GM21423 (cell line): ENCODE data around the gene PTDSS2.
"Not testable (repeated sequence)": the region's sequence is repeated elsewhere in the genome, so short reads cannot be mapped to it uniquely, and the experiment has no call there.

Experiments used
- ATAC-seq: cut with Tn5 transposase; IDR thresholded peaks from one replicate; pipeline ENCODE4 v1.9.1; 2021; ENCODE audit warnings: mild to moderate bottlenecking, moderate library complexity; ENCODE audit not compliant: unreplicated experiment

The PTDSS2 gene

DNA sequence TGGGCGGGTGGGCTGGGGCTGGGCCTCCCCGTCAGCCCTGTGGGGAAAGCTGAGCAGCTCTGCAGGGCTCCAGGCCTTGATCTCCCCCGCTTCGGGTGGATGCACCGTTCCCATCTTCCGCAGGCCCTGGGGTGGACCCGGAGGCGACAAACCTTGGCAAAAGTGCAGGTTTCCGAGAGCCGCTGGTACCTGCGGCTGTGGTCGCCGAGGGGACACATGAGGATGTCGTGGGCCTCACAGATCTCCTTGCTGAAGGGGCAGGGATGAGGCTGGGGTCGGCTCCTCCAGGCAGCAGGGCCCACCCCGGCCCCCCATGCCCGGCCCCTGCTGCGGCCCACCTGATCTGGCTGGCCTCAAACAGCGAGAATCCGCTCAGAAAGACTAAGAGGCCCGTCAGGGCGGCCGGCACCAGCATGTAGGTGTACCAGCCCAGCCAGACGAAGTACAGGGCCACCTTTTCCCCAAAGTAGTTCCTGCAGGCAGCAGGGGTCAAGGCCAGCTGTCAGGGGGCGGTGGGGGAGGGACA, 20.1 kb upstream of the PTDSS2 start:
- ATAC-seq = no peak

DNA sequence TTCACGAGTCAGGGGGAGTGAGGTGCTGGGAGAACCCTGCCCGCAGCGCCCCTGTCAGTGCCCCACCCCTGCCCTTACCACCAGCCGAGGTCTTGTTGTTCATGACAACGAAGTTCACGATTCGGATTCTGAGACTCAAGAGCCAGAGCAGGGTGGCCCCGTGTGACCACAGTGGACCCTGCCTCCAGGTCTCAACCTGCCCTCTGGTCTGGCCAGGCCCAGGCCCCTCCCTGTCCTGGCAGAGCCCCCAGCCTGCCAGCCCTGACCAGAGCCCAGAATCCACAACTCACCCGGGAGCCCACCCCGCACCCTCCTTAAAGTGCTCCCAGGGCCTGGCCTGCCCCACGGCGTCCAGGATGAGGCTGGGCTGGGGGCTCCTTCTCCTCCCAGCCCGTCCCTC, 18.2 kb upstream of the PTDSS2 start:
- ATAC-seq = no peak

DNA sequence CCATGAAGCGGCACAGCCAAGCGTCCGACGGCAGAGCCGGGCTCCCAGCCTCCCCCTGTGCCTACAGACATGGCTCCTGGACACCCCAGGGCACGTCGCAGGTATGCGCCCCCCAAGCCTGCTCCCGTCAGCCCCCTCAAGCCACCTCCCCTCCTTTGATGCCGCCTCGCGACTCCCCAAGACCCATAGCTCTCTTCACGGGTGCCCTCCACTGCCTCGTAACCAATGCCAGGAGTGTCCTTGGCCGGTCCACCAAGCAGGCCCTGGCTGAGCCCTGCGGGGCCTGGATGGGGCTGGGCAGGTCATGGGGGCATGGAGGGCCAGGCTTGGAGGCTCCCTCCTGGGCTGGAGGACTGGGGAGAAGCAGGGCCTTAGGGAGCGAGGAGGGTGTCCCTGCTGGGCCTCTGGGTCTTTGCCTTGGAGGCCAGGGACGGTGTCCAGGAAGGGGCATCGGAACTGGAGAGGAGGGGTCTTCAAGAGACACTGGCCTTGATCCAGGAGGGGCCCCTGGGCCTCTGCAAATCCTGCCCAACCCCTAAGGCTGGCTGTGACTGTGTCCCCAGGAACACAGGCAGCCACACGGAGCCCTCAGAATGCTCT, 17.5 kb upstream of the PTDSS2 start:
- ATAC-seq = no peak

DNA sequence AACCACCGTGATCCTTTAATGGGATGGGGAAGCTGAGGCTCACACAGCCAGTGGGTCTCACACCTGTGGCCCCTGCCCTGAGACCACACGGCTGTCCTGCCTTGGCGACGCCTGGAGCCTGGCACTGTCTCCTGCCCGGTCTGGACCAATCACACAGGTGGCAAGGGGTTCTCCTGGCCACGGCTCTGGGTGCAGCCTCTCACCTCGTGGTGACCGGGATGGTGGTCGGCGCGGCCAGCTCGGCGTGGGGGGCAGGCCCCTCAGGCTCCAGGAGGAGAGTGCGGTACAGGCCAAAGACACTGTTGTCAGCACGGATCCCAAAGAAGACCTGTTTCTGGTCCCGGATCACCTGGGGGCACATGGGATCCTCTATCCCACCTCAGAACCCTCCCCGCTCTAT, 17.0 kb upstream of the PTDSS2 start:
- ATAC-seq = no peak

DNA sequence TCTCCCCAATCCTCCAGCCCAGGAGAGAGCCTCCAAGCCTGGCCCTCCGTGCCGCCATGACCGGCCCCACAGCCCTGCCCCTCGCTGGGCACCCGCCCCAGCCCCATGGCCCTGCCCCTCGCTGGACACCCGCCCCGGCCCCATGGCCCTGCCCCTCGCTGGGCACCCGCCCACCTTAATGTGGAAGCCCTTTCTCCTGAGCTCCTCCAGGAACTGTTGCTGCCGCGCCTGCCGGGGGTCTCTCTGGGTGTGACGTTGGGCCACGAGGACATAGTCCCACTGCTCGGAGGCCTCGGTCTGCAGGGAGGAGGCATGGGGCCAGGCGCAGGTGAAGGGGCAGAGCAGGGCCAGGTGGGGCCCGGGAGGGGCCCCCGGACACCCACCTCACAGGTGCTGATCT, 16.4 kb upstream of the PTDSS2 start:
- no peak for ATAC-seq

DNA sequence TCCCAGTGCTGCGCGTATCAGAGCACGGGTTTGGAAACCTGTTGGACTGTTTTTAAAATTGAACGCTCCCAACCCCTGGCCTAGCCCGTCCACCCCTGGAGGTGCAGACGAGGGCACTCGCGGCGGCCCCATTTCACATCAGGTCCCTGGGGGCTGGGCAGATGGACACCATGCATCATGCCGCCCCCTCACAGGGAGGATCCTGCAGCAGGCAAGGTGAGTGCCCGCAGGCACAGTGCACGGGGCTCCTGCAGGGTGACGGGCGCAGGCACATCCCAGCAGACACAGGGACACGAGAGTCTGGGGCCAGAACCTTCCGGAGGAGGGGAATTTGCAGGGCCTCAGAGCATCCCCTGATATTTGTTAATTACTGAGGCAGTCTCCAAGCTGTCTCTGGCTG, 15.6 kb upstream of the PTDSS2 start:
- no peak for ATAC-seq

DNA sequence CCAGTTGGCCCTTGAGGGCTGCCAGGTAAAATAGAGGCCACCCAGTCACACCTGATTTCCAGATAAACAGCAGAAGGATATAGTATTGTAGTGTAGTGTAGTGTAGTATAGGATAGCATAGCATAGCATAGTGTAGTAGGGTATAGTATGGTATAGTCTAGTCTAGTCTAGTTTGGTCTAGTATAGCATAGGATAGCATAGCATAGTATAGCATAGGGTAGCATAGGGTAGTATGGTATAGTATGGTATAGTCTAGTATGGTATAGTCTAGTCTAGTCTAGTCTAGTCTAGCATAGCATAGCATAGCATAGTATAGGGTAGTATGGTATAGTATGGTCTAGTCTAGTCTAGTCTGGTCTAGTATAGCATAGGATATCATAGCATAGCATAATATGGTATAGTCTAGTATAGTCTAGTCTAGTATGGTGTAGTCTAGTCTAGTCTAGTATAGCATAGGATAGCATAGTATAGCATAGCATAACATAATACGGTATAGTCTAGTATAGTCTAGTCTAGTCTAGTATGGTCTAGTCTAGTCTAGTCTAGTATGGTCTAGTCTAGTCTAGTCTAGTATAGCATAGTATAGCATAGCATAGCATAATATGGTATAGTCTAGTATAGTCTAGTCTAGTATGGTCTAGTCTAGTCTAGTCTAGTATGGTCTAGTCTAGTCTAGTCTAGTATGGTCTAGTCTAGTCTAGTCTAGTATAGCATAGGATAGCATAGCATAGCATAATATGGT, 14.9 kb upstream of the PTDSS2 start:
- not testable (repeated sequence) for ATAC-seq

DNA sequence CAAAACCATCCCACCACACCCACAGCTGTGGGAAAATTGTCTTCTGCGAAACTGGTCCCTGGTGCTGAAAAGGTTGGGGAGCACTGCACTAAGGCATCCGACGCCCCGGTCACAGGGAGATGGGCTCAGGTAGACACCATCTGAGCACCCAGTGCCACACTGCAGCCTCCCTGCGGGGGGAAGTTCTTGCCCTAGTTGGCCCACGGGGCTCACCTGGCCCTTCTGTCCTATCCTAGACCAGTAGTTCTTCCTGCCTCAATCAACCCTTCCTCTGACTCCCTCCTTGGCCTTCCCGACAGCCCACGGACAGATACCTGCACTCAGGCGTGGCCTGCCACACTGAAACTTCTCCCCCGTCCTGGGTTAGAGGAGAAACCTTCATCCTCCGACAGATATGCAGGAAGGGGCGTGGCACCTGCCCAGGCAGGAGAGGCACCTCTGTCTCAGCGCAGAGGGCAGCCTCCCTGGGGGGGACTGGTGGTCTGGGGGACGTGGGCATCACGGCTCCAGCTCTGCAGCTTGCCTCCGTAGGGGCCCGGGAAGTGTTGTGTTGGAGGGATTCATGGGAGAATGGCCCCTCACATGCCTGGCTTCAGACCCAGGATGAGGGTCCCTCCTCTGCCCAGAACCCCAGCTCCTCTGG, 12.7 kb upstream of the PTDSS2 start:
- ATAC-seq = no peak

DNA sequence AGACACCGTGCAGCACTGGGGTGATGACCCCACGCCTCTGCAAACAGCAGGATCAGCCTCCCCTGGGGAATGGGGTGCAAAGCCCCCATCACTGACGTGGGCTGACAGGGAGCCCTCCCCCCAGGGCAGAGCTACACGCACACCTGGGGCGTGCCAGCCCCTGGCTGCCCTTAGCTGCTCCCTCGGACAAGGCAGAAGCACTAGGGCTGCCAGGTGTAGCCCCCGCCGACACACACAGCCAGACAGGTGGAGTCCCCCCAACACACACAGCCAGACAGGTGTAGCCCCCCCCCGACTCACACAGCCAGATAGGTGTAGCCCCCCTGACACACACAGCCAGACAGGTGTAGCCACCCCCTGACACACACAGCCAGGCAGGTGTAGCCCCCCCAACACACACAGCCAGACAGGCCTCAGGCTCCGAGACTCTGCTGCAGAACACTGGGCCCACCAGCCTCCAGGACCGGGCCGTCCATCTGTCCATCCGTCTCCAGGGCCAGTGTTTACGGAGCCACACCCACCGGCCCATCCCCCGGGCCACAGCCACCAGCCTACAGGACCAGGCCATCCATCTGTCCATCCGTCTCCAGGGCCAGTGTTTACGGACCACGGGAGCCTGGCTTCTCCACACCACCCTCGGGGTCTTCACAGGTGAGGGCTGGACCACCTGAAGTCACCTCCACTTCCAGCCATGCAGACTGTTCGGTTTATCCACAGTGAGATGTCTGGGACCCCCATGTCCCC, 11.8 kb upstream of the PTDSS2 start:
- no peak for ATAC-seq

DNA sequence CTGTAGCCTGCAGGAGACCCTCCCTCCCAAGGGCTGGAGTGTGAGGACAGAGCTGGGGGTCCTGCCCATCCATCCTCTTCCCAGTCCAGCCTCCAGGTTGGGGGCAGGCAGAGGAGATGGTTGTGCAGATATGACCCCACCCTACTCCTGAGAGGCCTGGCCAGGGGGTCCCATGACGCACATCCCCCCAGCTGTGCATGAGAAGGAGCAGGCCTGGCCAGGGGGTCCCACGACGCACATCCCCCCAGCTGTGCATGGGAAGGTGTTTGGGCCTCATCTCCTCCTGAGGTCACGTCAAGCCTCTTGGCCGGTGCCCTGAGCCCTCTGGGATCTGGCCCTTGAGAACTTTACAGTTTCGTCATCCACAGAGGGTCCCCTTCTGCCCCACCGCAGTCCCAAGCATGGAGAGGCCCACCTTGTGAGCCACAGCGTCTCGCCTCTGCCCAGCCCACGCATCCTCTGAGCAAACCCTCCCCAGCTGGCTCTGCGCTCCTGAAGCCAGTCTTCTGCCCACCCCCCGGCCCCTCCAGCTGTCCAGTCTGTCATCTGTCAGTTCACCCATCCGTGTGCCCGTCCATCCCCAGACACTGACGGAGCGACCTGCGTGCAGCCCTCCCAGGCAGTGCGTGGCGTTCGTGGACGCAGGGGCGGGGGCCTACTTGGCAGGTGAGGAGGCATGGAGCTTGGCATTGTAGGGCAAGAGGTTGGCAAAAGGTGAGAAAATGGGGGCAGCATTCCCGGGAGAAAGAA, 10.6 kb upstream of the PTDSS2 start:
- no peak for ATAC-seq

DNA sequence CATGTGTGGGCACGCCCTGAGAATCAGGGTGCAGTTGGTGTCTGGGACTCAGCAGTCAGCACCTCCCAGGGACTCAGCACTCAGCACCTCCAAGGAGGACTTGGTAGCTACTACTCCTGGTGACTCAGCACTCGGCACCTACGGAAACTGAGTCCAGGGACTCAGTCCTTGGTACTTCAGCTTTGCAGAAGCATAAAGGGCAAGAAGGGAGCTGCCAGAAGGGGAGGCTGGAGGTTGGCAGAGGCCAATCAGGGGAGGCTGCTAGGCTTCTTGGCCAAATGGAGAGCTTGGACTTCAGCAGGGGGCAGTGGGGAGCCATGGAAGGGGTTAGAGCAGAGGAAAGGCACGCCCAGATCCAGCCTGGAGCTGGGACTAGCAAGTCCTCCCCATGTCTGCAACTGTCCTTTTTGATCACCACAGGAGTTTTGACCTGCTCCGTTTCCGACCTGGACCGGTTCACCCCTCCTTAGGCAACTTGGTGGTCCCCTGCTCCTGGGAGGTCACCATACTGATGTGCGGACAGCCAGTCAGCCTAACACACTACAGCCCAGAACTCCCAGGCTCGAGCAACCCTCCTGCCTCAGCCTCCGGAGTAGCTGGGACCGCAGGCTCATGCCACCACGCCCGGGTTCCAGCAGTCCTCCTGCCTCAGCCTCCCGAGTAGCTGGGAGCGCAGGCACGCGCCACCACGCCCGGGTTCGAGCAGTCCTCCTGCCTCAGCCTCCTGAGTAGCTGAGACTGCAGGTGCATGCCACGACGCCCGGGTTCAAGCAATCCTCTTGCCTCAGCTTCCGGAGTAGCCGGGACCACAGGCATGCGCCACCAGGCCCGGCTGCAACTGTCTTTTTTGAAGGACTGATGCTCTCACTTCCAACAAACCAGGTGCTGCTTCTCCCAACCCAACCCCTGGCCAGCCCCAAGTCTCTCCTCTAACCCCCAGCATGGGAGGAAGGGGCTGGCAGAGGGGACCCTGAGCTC, 9.7 kb upstream of the PTDSS2 start:
- no peak for ATAC-seq

DNA sequence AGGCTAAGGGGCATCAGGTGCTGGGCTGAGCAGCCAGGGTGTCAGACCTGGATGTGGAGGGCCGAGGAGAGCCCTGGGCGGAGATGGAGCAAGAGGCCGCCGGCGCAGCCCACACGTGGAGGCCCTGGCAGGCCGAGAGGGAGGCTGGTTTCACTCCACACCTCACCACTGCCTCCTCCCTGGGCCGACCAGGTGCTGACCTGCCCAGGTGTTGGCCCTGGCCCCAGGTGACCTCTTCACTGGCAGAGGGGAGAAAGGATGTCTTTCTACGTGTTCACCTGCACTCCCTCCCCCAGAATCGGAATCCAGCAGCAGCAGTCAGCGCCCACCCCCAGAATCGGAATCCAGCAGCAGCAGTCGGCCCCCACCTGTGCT, 9.0 kb upstream of the PTDSS2 start:
- ATAC-seq = no peak

DNA sequence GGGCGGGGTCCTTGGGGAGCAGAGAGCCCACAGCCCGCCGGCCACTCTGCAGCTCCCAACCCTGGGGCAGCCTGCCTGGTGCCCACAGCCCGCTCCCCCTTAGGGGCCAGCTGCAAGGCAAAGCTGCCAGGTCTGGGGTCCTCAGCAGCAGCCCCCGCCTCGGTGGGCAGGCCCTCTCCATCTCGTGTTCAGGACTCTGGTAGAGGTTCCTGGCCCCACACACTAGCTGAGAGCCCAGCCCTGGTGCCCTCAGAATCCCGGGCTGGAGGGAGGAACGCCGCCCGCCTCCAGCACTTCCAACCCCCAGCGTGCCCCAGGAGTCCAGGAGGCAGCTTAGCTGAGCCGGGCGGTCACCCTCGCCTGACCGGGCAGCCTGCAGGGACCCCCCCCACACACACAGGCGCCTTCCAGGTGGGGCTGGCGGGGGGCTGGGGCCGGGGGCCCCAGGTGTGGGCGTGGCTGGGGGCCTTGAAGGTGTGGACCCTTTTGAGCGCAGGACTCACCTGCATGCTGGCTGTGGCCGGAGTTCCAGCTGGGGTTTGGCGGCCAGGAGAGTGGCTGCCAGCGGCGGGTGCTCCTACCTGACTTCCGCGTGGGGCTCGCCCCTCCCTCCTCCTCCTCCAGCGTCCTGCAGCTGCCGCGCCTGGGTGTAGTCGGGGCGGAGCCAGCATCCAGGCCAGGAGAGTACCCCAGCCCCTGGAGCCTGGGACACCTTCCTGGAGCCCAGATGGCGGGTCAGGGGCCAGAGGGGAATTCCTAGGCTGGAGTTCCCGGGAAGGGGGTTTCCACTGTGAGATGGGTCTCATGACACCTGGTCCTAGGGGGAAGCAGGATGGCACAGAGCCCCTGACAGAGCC, 8.4 kb upstream of the PTDSS2 start, which contains the start of gene ANO9:
Gene ANO9 (minus strand): TSS at position 594 of the 857 bp plus-strand sequence. CDS start 85 bp downstream, at position 509.
- ATAC-seq = peak; percentile 45

DNA sequence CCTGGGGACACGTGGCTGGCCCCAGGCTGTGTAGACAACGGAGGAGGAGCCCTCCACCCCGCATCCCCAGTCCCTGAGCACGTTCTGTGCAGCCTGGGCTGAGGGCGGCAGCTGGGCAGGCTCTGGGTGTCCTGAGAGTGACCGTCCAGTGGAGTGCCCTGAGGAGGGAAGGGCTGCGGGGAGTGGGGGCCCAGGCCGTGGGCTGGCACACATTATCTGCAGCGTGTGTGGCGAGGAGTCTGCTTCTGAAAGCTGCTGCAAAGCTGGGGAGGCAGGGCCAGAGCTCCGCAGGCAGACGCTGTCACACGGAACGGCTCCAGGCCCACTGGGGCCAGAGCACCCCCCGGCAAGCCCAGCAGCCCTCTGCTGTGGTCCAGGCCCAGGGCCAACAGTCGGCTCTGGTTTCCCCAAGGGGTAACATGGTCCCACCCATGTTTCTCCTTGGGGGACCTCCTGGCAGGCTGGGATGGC, 7.4 kb upstream of the PTDSS2 start:
- ATAC-seq = no peak

DNA sequence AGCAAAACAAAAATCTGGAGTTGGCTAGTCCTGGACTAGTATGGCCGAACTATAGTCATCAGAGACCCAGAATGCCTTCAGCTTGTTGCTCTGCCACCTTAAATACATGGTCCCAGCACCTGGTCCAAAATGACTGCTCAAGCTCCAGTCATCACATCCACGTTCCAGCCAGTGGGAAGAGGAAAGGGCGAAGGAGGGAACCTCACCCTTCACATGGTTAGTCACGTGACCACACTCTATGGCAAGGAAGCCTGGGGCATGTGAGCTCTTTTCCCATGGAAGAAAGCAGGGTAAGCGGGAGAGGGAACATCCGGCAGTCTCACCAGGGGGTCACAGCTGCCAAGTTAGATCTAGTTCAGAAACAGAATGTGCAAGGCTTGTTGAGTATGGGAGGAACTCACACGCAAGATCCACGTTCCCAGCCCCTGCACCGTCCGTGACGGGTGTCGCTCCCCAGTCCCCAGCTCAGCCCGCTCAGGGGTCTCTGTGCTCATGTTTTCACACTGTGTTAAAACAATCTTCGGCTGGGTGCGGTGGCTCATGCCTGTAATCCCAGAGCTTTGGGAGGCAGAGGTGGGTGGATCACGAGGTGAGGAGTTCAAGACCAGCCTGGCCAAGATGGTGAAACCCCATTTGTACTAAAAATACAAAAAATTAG, 6.4 kb upstream of the PTDSS2 start:
- ATAC-seq = no peak

DNA sequence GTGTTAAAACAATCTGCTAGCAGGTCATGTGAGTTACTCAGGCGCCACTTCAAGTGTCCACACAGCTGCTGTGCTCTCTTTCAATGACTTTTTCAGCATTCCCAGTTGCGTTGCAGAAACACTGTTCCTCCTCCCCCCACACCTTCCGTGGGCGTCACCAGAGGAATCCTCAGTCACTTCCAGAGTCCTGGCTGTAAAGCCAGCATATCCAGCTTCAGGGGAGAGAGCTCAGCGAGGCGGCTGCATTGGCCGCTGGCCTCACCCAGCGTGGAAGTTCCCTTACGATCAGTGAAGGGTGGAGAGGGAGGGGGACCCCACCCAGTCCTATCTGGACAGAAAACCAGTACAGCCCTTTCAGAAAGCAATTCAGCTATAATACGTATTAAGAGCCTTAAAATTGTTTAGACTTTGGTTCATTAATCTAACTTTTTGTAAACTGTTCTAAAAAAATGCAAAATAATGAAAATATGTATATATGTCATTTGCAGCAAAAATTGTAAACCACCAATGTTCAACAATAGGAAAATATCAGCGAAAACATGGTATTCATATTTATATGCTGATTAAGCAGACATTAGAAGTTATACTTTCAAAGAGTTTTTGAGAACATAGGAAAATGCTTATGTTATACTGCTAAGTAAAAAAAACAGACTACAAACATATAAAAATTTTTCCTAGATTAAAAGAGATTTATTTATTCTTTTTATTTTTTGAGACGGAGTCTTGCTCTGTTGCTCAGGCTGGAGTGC, 5.5 kb upstream of the PTDSS2 start:
- ATAC-seq = no peak
